Heart left ventricle (tissue), 16 donors: ENCODE measurements around the gene PFKP. TPM values are rescaled to one million over a fixed set of nuclear protein-coding genes. Genes with fewer than 3 reads are reported as not detected.

Experiments
- ATAC-seq, 4 donors: fragments of 200-7000 bp; cut with Tn5 transposase; one replicate each; pipeline ENCODE4 v1.9.1; 2020 to 2022; ENCODE audit warnings: moderate library complexity in 4 of 4, mild to moderate bottlenecking in 3 of 4, moderate number of reproducible peaks in 1 of 4
- DNase-seq, 5 donors: peaks; one replicate each; pipeline ENCODE4 v3.0.0-alpha.2; 2020
- H3K27ac ChIP-seq, 12 donors: fragments of 200-600 bp; sonication (generic) in 4 of 12; one replicate each; pipeline versions ENCODE4 v1.5.0 to v1.8.0; 2016 to 2022; ENCODE audit warnings: mild to moderate bottlenecking in 2 of 12
- H3K27me3 ChIP-seq, 9 donors: fragments of 200-600 bp; sonication (generic) in 2 of 9; one replicate each; pipeline versions ENCODE4 v1.5.1 to v1.8.0; 2016 to 2022; ENCODE audit warnings: mild to moderate bottlenecking in 3 of 9
- H3K36me3 ChIP-seq, 9 donors: fragments of 200-600 bp; sonication (generic) in 2 of 9; one replicate each; pipeline versions ENCODE4 v1.5.0 to v1.8.0; 2018 to 2022; ENCODE audit warnings: mild to moderate bottlenecking in 2 of 9
- H3K4me1 ChIP-seq, 12 donors: fragments of 200-600 bp; sonication (generic) in 4 of 12; one replicate each; pipeline versions ENCODE4 v1.5.0 to v1.8.0; 2016 to 2022; ENCODE audit warnings: mild to moderate bottlenecking in 3 of 12
- H3K4me3 ChIP-seq, 12 donors: fragments of 200-600 bp; sonication (generic) in 4 of 12; one replicate each; pipeline versions ENCODE4 v1.5.0 to v1.8.0; 2017 to 2022; ENCODE audit warnings: mild to moderate bottlenecking in 9 of 12, moderate library complexity in 4 of 12
- H3K9me3 ChIP-seq, 12 donors: fragments of 200-600 bp; sonication (generic) in 4 of 12; one replicate each; pipeline versions ENCODE4 v1.5.0 to v1.8.0; 2016 to 2022; ENCODE audit warnings: mild to moderate bottlenecking in 1 of 12
- POLR2A ChIP-seq, 2 donors: fragments of 450-650 bp; IDR thresholded peaks; one replicate each; pipeline ENCODE4 v1.6.1; 2017; ENCODE audit warnings: antibody characterized with exemption in 2 of 2, mild to moderate bottlenecking in 2 of 2, moderate library complexity in 2 of 2
- WGBS, 4 donors: extraction: QIAGEN DNeasy Blood & Tissue Kit in 2 of 4; methylation state at CpG; one replicate each; pipeline versions ENCODE4 v1.1.5 to v1.1.7; 2013 to 2018; 5-methylcytosine and 5-hydroxymethylcytosine counted together
- intact Hi-C, 10 donors: fragments of 100-400 bp; cut with DNase I; formaldehyde crosslinking; loops; one replicate each; pipeline versions ENCODE4 v1.11.1 to v1.14.2; 2022
- polyA plus RNA-seq, 2 donors: library from polyadenylated mRNA; stranded (reverse); fragments of 200-250 nt; gene quantifications; one replicate each; pipeline ENCODE4 v1.2.3, GENCODE V29; 2013
- total RNA-seq, 9 donors: library from RNA; depleted of rRNA in 2 of 9; stranded (reverse); fragments of >200 nt in 2 of 9; fragmentation: NEBNext Ultra II Directional in 3 of 9; extraction: Animal tissue kit (Norgen Biotek cat#: 25700) in 3 of 9; gene quantifications; one replicate each; pipeline versions ENCODE4 v1.1.0 to v1.2.4, GENCODE V29; 2016 to 2023
- TF ChIP-seq, protein P1 (sequence below), 12 donors: fragments of 200-600 bp; sonication (generic) in 4 of 12; IDR thresholded peaks; one replicate each; pipeline versions ENCODE4 v1.5.0 to v1.8.0; 2018 to 2022; ENCODE audit warnings: antibody characterized with exemption in 12 of 12, mild to moderate bottlenecking in 5 of 12
- donor health status: ischemic (EF 13 %, LVEDD 7.1; RV severe dilation, severe dysfunction).
- donor health status: healthy with polysubstance abuse.
- donor health status: DM: no; HTN: yes; CAD: no.
- donor health status: DM: no; HTN: no; CAD: no.
- donor health status: ischemic (EF 25% LVEDD 6.9; RV normal size, moderate dysfunction).
- donor health status: ischemic (EF 25% LVEDD 5.7; RV mildly dilated, moderate dysfunction).
- donor health status: healthy.
- donor health status: DM: yes; HTN: yes; CAD: no.
- donor health status: ischemic (EF 35%, LVEDD 5.7; RV mildly dilated, moderate dysfunction).
- donor health status: nonischemic (EF 11% LVEDD 7.7; RV severe dilation, severe dysfunction).
- donor health status: DM: yes; HTN: yes; CAD: no.
- donor health status: PGD.
- donor health status: ischemic (EF 29% LVEDD 5.4; RV normal size, mild dysfunction).
- donor health status: nonischemic (EF 23%, LVEDD 6.1; RV moderate dilation, normal function).

Gene PFKP
- total and polyA plus RNA-seq, 11 donors: 68.0 to 318 (median 183) TPM

DNA sequence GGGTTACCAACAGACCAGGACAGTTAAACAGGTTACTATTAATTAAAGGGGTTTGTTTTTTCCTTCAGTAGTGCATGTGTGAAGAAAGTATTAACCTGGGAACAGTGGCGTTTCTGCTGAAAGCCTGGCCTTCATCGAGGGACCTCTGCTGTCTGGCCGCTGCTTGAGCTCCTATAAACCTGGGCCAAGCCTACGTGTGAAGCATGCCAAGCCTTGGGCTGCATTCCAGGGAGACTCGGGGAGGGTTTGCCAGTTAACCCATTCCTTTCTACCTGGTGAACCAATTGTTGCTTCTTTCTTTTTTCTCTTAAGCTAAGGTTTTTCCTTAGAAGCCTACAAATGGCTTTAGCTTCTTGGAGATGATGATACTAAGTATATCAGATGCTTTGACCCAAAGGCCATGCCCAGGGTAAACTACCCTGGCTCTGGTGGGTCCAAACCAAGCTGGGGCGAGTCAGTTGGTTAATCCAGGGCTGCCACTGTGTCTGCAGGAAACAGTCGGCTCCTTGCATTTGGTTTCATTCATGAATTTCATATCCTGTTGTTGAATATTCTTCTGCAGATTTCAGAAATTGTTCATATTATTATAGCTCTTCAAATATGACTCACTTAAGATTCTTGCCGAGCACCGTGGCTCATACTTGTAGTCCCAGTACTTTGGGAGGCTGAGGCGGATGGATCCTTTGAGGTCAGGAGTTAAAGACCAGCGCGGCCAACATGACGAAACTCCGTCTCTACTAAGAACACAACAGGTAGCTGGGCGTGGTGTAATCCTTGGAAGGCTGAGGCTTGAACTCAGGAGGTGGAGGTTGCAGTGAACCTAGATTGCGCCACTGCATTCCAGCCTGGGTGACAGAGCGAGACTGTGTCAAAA is 23.8 kb downstream of the PFKP start:
- intact Hi-C loops: no loop called here
- Histone ChIP-seq H3K36me3 (no peaks in the 10 kb centered on the region), H3K4me3 (no peak overlapping the region), H3K4me1 (peaks cover 0 to 75% (median 25%) of the 10 kb centered on the region in 12 donors), H3K9me3 (no peaks in the 10 kb centered on the region), H3K27me3 (no peaks in the 10 kb centered on the region), H3K27ac (peak overlapping the region in 10 of 12 donors; percentile 27 to 65 (median 34))
- DNase-seq (peak in 4 of 5 donors; percentile 49 to 75 (median 70)), ATAC-seq (peak; percentile 67 to 73 (median 69))
- no peak for TF ChIP-seq POLR2A (IDR thresholded peaks at IDR 0.05)
- TF ChIP-seq, protein P1, sequence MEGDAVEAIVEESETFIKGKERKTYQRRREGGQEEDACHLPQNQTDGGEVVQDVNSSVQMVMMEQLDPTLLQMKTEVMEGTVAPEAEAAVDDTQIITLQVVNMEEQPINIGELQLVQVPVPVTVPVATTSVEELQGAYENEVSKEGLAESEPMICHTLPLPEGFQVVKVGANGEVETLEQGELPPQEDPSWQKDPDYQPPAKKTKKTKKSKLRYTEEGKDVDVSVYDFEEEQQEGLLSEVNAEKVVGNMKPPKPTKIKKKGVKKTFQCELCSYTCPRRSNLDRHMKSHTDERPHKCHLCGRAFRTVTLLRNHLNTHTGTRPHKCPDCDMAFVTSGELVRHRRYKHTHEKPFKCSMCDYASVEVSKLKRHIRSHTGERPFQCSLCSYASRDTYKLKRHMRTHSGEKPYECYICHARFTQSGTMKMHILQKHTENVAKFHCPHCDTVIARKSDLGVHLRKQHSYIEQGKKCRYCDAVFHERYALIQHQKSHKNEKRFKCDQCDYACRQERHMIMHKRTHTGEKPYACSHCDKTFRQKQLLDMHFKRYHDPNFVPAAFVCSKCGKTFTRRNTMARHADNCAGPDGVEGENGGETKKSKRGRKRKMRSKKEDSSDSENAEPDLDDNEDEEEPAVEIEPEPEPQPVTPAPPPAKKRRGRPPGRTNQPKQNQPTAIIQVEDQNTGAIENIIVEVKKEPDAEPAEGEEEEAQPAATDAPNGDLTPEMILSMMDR (IDR thresholded peaks at IDR 0.05): no peak
- 47 to 56% (median 53%) methylated on average over 17 of the region's 17 CpGs for WGBS, 4 donors

GRCh38 chr10:3091921-3092320 is 24.6 kb downstream of the PFKP start:
- Histone ChIP-seq H3K36me3 (no peaks in the 10 kb centered on the region), H3K4me3 (no peak overlapping the region), H3K4me1 (peaks cover 0 to 71% (median 30%) of the 10 kb centered on the region in 12 donors), H3K9me3 (no peaks in the 10 kb centered on the region), H3K27ac (no peak overlapping the region), H3K27me3 (no peaks in the 10 kb centered on the region)
- 53 to 74% (median 72%) methylated on average over 5 of the region's 5 CpGs for WGBS, 4 donors
- DNase-seq: no peak
- intact Hi-C loops: no loop called here
- no peak for ATAC-seq
- TF ChIP-seq, protein P1 (IDR thresholded peaks at IDR 0.05): no peak
- TF ChIP-seq POLR2A (IDR thresholded peaks at IDR 0.05): no peak

DNA sequence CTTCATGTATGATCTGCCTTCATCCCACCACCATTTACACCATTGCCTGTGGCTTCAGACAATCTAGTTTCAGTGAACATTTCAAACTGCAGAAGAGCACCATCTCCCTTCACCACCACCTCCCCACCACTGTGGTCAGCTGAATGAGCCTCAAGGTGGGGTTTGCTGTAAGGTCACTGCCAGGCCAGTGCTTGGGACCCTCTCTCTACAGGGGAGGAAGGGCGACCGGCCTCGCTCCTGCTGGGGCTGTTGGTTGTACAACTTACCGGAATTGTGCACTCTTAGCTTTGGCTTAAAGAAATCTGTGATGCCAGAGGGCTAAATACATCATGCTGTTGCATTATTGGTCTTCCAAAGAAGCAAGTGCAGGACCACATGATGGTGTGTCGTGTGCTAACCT is 26.6 kb downstream of the PFKP start:
- no peak for DNase-seq
- no peak for ATAC-seq
- H3K4me3 ChIP-seq: no peak overlapping the region
- H3K4me1 ChIP-seq: peaks cover 0 to 63% (median 28%) of the 10 kb centered on the region in 12 donors
- intact Hi-C loops: no loop called here
- H3K9me3 ChIP-seq: no peaks in the 10 kb centered on the region
- H3K27ac ChIP-seq: peak overlapping the region in 2 of 12 donors; percentile 55 to 57
- TF ChIP-seq, protein P1 (IDR thresholded peaks at IDR 0.05): no peak
- TF ChIP-seq POLR2A (IDR thresholded peaks at IDR 0.05): no peak
- H3K27me3 ChIP-seq: no peaks in the 10 kb centered on the region
- peaks cover 0 to under 1% (median 0%) of the 10 kb centered on the region in 9 donors for H3K36me3 ChIP-seq
- 86 to 95% (median 91%) methylated on average over 5 of the region's 5 CpGs for WGBS, 4 donors

GRCh38 chr10:3094609-3095036 is 27.3 kb downstream of the PFKP start:
- Histone ChIP-seq H3K4me3 (peak overlapping the region in 1 of 12 donors; percentile 27), H3K9me3 (no peaks in the 10 kb centered on the region), H3K36me3 (peaks cover 0 to 6% (median 0%) of the 10 kb centered on the region in 9 donors), H3K4me1 (peaks cover 0 to 63% (median 28%) of the 10 kb centered on the region in 12 donors), H3K27ac (peak overlapping the region in 11 of 12 donors; percentile 39 to 83 (median 74)), H3K27me3 (no peaks in the 10 kb centered on the region)
- ATAC-seq (no peak), DNase-seq (no peak)
- WGBS, 4 donors: 42 to 58% (median 55%) methylated on average over 5 of the region's 5 CpGs
- intact Hi-C loops: no loop called here
- no peak for TF ChIP-seq POLR2A (IDR thresholded peaks at IDR 0.05)
- TF ChIP-seq, protein P1 (IDR thresholded peaks at IDR 0.05): no peak
